Esophagus squamous epithelium (tissue), 5 donors: ENCODE results near the gene FERMT3. TPM values are rescaled to one million over a fixed set of nuclear protein-coding genes. Genes with fewer than 3 reads are reported as not detected.

Source experiments
- DNase-seq: peaks from one replicate; lab custom pipeline; 2025; lab: John Stamatoyannopoulos, UW
- H3K27ac ChIP-seq, 4 donors: fragments of 200-600 bp; sonication (generic); one replicate each; pipeline ENCODE4 v1.5.1; 2016 to 2019; ENCODE audit warnings: mild to moderate bottlenecking in 1 of 4
- H3K27me3 ChIP-seq, 4 donors: fragments of 200-600 bp; sonication (generic); 1 replicate in 3 of 4; 2 replicates in 1 of 4; pipeline versions ENCODE4 v1.5.1 to v1.6.0; 2017 to 2021; ENCODE audit warnings: antibody characterized with exemption in 1 of 4
- H3K36me3 ChIP-seq, 3 donors: fragments of 200-600 bp; sonication (generic); one replicate each; pipeline ENCODE4 v1.5.1; 2016 to 2019
- H3K4me1 ChIP-seq, 3 donors: fragments of 200-600 bp; sonication (generic); one replicate each; pipeline ENCODE4 v1.5.1; 2017 to 2019
- H3K4me3 ChIP-seq, 4 donors: fragments of 200-600 bp; sonication (generic); 1 replicate in 3 of 4; 2 replicates in 1 of 4; pipeline ENCODE4 v1.5.1; 2016 to 2019; ENCODE audit warnings: mild to moderate bottlenecking in 2 of 4, moderate library complexity in 1 of 4
- H3K9me3 ChIP-seq, 3 donors: fragments of 200-600 bp; sonication (generic); one replicate each; pipeline ENCODE4 v1.5.1; 2016 to 2019
- CTCF ChIP-seq, 6 experiments: fragments of 450-650 bp in 4 of 6; fragments of 200-600 bp in 2 of 6; sonication (generic) in 2 of 6; IDR thresholded peaks; one replicate each; pipeline ENCODE4 v1.5.1; 2016 to 2019; ENCODE audit warnings: antibody characterized with exemption in 6 of 6, mild to moderate bottlenecking in 4 of 6, moderate library complexity in 4 of 6
- POLR2A ChIP-seq, 4 donors: fragments of 450-650 bp; IDR thresholded peaks; one replicate each; pipeline ENCODE4 v1.6.1; 2017; ENCODE audit warnings: antibody characterized with exemption in 4 of 4, mild to moderate bottlenecking in 4 of 4, moderate library complexity in 3 of 4
- WGBS, 2 donors: methylation state at CpG; one replicate each; pipeline ENCODE4 v1.1.5; 2018; 5-methylcytosine and 5-hydroxymethylcytosine counted together
- intact Hi-C: fragments of 100-400 bp; cut with DNase I; formaldehyde crosslinking; loops from one replicate; pipeline ENCODE4 v1.15.0; 2022
- total RNA-seq, 4 donors: library from RNA; depleted of rRNA; stranded (reverse); fragments of >200 nt; gene quantifications; one replicate each; pipeline ENCODE4 v1.1.0, GENCODE V29; 2016
- donor health status: DM: yes; HTN: yes; CAD: no.

FERMT3 gene
- total RNA-seq, 4 donors from 2014 or later: 3.8 to 16.9 (median 10.6) TPM

GRCh38 chr11:64219354-64219684 lies 12.8 kb downstream of the FERMT3 start:
- no peak for DNase-seq
- H3K36me3 ChIP-seq: peaks cover 0 to 39% (median 6%) of the 10 kb centered on the region in 3 donors
- H3K27me3 ChIP-seq: no peaks in the 10 kb centered on the region
- intact Hi-C loops: no loop called here
- no peaks in the 10 kb centered on the region for H3K9me3 ChIP-seq
- peaks cover 0 to 21% (median 0%) of the 10 kb centered on the region in 3 donors for H3K4me1 ChIP-seq
- WGBS, 2 donors: 80% methylated on average over 2 of the region's 7 CpGs; no CpG with 5 or more reads in 1 of the 2 donors
- TF ChIP-seq POLR2A (IDR thresholded peaks at IDR 0.05): no peak
- no peak for TF ChIP-seq CTCF (IDR thresholded peaks at IDR 0.05)
- H3K27ac ChIP-seq: no peak overlapping the region
- H3K4me3 ChIP-seq: no peak overlapping the region

- Histone ChIP-seq H3K27me3 (no peaks in the 10 kb centered on the region), H3K4me1 (peaks cover 0 to 25% (median under 1%) of the 10 kb centered on the region in 3 donors), H3K9me3 (no peaks in the 10 kb centered on the region), H3K27ac (no peak overlapping the region), H3K36me3 (peaks cover 0 to 39% (median 6%) of the 10 kb centered on the region in 3 donors), H3K4me3 (no peak overlapping the region)
- no peak for DNase-seq
- intact Hi-C loops: no loop called here
- TF ChIP-seq POLR2A (IDR thresholded peaks at IDR 0.05): no peak
- no peak for TF ChIP-seq CTCF (IDR thresholded peaks at IDR 0.05)
- 94% methylated on average over 3 of the region's 10 CpGs for WGBS, 2 donors
These were observed 13.2 kb downstream of the FERMT3 start for GRCh38 chr11:64219755-64220154.

GRCh38 chr11:64220271-64220670 lies 13.8 kb downstream of the FERMT3 start:
- H3K27ac ChIP-seq: no peak overlapping the region
- TF ChIP-seq CTCF (IDR thresholded peaks at IDR 0.05): no peak
- TF ChIP-seq POLR2A (IDR thresholded peaks at IDR 0.05): no peak
- peaks cover 0 to 39% (median 6%) of the 10 kb centered on the region in 3 donors for H3K36me3 ChIP-seq
- peaks cover 5 to 31% (median 6%) of the 10 kb centered on the region in 3 donors for H3K4me1 ChIP-seq
- intact Hi-C loops: no loop called here
- WGBS, 2 donors: 89% methylated on average over 3 of the region's 17 CpGs; no CpG with 5 or more reads in 1 of the 2 donors
- DNase-seq: no peak
- H3K27me3 ChIP-seq: no peaks in the 10 kb centered on the region
- H3K4me3 ChIP-seq: no peak overlapping the region
- no peaks in the 10 kb centered on the region for H3K9me3 ChIP-seq

GRCh38 chr11:64220798-64221197 lies 14.3 kb downstream of the FERMT3 start:
- Histone ChIP-seq H3K4me3 (no peak overlapping the region), H3K4me1 (peaks cover 9 to 36% (median 9%) of the 10 kb centered on the region in 3 donors), H3K27me3 (no peaks in the 10 kb centered on the region), H3K36me3 (peaks cover 0 to 39% (median 6%) of the 10 kb centered on the region in 3 donors), H3K27ac (no peak overlapping the region), H3K9me3 (no peaks in the 10 kb centered on the region)
- 92 to 100% methylated on average over 1 to 6 of the region's 14 CpGs for WGBS, 2 donors
- intact Hi-C loops: no loop called here
- no peak for DNase-seq
- no peak for TF ChIP-seq CTCF (IDR thresholded peaks at IDR 0.05)
- TF ChIP-seq POLR2A (IDR thresholded peaks at IDR 0.05): no peak

- no peak for DNase-seq
- WGBS, 2 donors: 81% methylated on average over 5 to 9 of the region's 9 CpGs
- Histone ChIP-seq H3K27me3 (no peaks in the 10 kb centered on the region), H3K27ac (no peak overlapping the region), H3K36me3 (peaks cover 0 to 39% (median 6%) of the 10 kb centered on the region in 3 donors), H3K4me1 (peaks cover 18 to 51% (median 20%) of the 10 kb centered on the region in 3 donors), H3K4me3 (no peak overlapping the region), H3K9me3 (no peaks in the 10 kb centered on the region)
- intact Hi-C loops: no loop called here
- TF ChIP-seq POLR2A (IDR thresholded peaks at IDR 0.05) (no peak), CTCF (IDR thresholded peaks at IDR 0.05) (no peak)
These were observed 16.1 kb downstream of the FERMT3 start for GRCh38 chr11:64222651-64223000.
